GM12891 (cell line): ENCODE measurements around the gene POT1.

Source experiments
- POLR2A ChIP-seq: IDR thresholded peaks from 2 replicates; pipeline ENCODE4 v1.6.1; 2011; ENCODE audit warnings: low read depth, low read length, control low read depth
- POLR2AphosphoS5 ChIP-seq: IDR thresholded peaks from 2 replicates; pipeline ENCODE4 v1.6.1; 2011; ENCODE audit warnings: low read depth, low read length, control low read depth
- POU2F2 ChIP-seq: IDR thresholded peaks from 2 replicates; pipeline ENCODE4 v1.6.1; 2011; ENCODE audit warnings: low read depth, mild to moderate bottlenecking, control low read depth, low read length, moderate library complexity

GRCh38 chr7:124857672-124858235 lies 71.9 kb downstream of the POT1 start:
- TF ChIP-seq POU2F2 (no peak), POLR2AphosphoS5 (no peak), POLR2A (no peak)
